Brain pericyte (primary cell): ENCODE measurements around the gene OTOP3.
"Not testable (repeated sequence)": the region's sequence is repeated elsewhere in the genome, so short reads cannot be mapped to it uniquely, and the experiment has no call there.

Experiments used
- DNase-seq: peaks from one replicate; pipeline ENCODE4 v3.0.0-alpha.2; 2012; ENCODE audit warnings: low read depth, low spot score

OTOP3 gene

GRCh38 chr17:74982663-74983313, 47.1 kb downstream of the OTOP3 start:
- not testable (repeated sequence) for DNase-seq

- no peak for DNase-seq
Measured at GRCh38 chr17:74986206-74986576, 50.5 kb downstream of the OTOP3 start.

- DNase-seq = peak; percentile 79
Measured at GRCh38 chr17:74987418-74987908, 51.8 kb downstream of the OTOP3 start, which contains the start of gene CDR2L. Gene CDR2L, plus strand, starts transcription at chr17:74987632. Its CDS starts 412 bp downstream, at chr17:74988044.

GRCh38 chr17:74987909-74988711, 52.4 kb downstream of the OTOP3 start:
- DNase-seq = peak; percentile 31

GRCh38 chr17:74990581-74991105, 54.9 kb downstream of the OTOP3 start:
- no peak for DNase-seq

- DNase-seq = no peak
Measured at GRCh38 chr17:74992223-74992622, 56.5 kb downstream of the OTOP3 start.

GRCh38 chr17:74994440-74994839, 58.7 kb downstream of the OTOP3 start:
- DNase-seq = no peak

- DNase-seq = no peak
Measured at GRCh38 chr17:74995847-74996246, 60.1 kb downstream of the OTOP3 start.

- DNase-seq = no peak
Measured at GRCh38 chr17:74998783-74999182, 63.1 kb downstream of the OTOP3 start.

- DNase-seq = no peak
Measured at GRCh38 chr17:74999523-74999922, 63.8 kb downstream of the OTOP3 start.
